HAP-1 (cell line): ENCODE measurements around the gene CDC73.

ENCODE experiments used
- DNase-seq, 2 experiments: peaks; one replicate each; pipeline ENCODE4 v3.0.0-alpha.2; 2016 to 2020; ENCODE audit warnings: low spot score in 2 of 2
- H3K27me3 ChIP-seq: fragments of 250-450 bp; sonication (Bioruptor Pico); 2 replicates; pipeline ENCODE4 v1.5.1; 2020; ENCODE audit warnings: low read depth, mild to moderate bottlenecking, moderate library complexity
- H3K36me3 ChIP-seq: fragments of 250-450 bp; sonication (Bioruptor Pico); replicated peaks from 2 replicates; pipeline ENCODE4 v1.5.1; 2020; ENCODE audit warnings: mild to moderate bottlenecking
- H3K4me1 ChIP-seq: fragments of 250-450 bp; sonication (Bioruptor Pico); 2 replicates; pipeline ENCODE4 v1.5.1; 2020; ENCODE audit warnings: mild to moderate bottlenecking
- H3K4me3 ChIP-seq: fragments of 250-450 bp; sonication (Bioruptor Pico); 2 replicates; pipeline ENCODE4 v1.5.1; 2020; ENCODE audit warnings: mild to moderate bottlenecking, moderate library complexity
- H3K9me3 ChIP-seq: fragments of 250-450 bp; sonication (Bioruptor Pico); 2 replicates; pipeline ENCODE4 v1.5.1; 2020; ENCODE audit warnings: mild to moderate bottlenecking, moderate library complexity
- in situ Hi-C: fragments of 300-500 bp; cut with MboI; formaldehyde crosslinking; loops from 3 replicates; pipeline ENCODE4 v1.14.3; 2020; ENCODE audit warnings: low sequenced_read_pairs, inconsistent platforms, mixed read lengths

Gene CDC73

GRCh38 chr1:193121616-193122593, at the start of gene CDC73:
TSS of gene CDC73 (plus strand) at chr1:193122031. CDS start at chr1:193122201, 170 bp downstream.
- H3K9me3 ChIP-seq: no peaks in the 10 kb centered on the region
- no peaks in the 10 kb centered on the region; the same call in 1 of the 2 replicates for H3K27me3 ChIP-seq
- H3K36me3 ChIP-seq: peaks cover 3% of the 10 kb centered on the region
- peak within 1 kb of the TSS; percentile 82 for H3K4me3 ChIP-seq
- DNase-seq: peak; percentile 94 to 98
- H3K4me1 ChIP-seq: peaks cover 13% of the 10 kb centered on the region
- in situ Hi-C loops: no loop called here

DNA sequence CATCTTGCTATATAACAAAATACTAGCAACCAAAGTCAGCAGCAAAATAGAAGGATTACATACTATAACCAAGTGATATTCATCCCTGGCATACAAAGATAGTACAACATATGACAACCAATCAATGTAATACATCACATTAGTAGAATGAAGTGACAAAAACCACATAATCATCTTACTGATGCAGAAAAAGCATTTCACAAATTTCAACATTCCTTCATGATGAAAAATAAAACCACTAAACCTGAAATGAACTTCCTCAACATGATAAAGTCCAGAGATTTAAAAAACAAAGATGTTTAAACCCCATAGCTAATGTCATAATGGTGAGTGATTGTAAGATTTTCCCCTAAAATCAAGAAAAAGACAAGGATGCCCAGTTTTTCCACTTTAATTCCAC, 43.8 kb upstream of the CDC73 start:
- Histone ChIP-seq H3K4me1 (no peaks in the 10 kb centered on the region), H3K9me3 (no peaks in the 10 kb centered on the region), H3K27me3 (no peaks in the 10 kb centered on the region), H3K4me3 (no peak overlapping the region), H3K36me3 (peaks cover 48% of the 10 kb centered on the region)
- in situ Hi-C loops: no loop called here
- DNase-seq: no peak

- Histone ChIP-seq H3K36me3 (peaks cover 60% of the 10 kb centered on the region), H3K27me3 (no peaks in the 10 kb centered on the region), H3K9me3 (no peaks in the 10 kb centered on the region), H3K4me3 (no peak overlapping the region), H3K4me1 (no peaks in the 10 kb centered on the region)
- in situ Hi-C loops: no loop called here
- no peak for DNase-seq
Observed at GRCh38 chr1:193079187-193079586, 42.6 kb upstream of the CDC73 start.

- Histone ChIP-seq H3K27me3 (no peaks in the 10 kb centered on the region), H3K4me3 (no peak overlapping the region), H3K36me3 (peaks cover 49% of the 10 kb centered on the region), H3K9me3 (no peaks in the 10 kb centered on the region), H3K4me1 (no peaks in the 10 kb centered on the region)
- DNase-seq: no peak
- in situ Hi-C loops: no loop called here
Observed at GRCh38 chr1:193083365-193084088, 38.3 kb upstream of the CDC73 start.

- H3K36me3 ChIP-seq: peaks cover 39% of the 10 kb centered on the region
- DNase-seq: no peak
- H3K27me3 ChIP-seq: no peaks in the 10 kb centered on the region
- in situ Hi-C loops: no loop called here
- no peaks in the 10 kb centered on the region for H3K9me3 ChIP-seq
- H3K4me3 ChIP-seq: no peak overlapping the region
- no peaks in the 10 kb centered on the region for H3K4me1 ChIP-seq
Observed at GRCh38 chr1:193085263-193085662, 36.6 kb upstream of the CDC73 start.

GRCh38 chr1:193086342-193086741, 35.5 kb upstream of the CDC73 start:
- no peaks in the 10 kb centered on the region for H3K27me3 ChIP-seq
- no peaks in the 10 kb centered on the region for H3K9me3 ChIP-seq
- H3K4me3 ChIP-seq: no peak overlapping the region
- no peaks in the 10 kb centered on the region for H3K4me1 ChIP-seq
- peaks cover 38% of the 10 kb centered on the region for H3K36me3 ChIP-seq
- DNase-seq: no peak
- in situ Hi-C loops: no loop called here

- in situ Hi-C loops: no loop called here
- no peaks in the 10 kb centered on the region for H3K4me1 ChIP-seq
- peaks cover 29% of the 10 kb centered on the region for H3K36me3 ChIP-seq
- H3K9me3 ChIP-seq: no peaks in the 10 kb centered on the region
- no peaks in the 10 kb centered on the region for H3K27me3 ChIP-seq
- H3K4me3 ChIP-seq: no peak overlapping the region
- no peak for DNase-seq
Observed at GRCh38 chr1:193087893-193088292, 33.9 kb upstream of the CDC73 start.

DNA sequence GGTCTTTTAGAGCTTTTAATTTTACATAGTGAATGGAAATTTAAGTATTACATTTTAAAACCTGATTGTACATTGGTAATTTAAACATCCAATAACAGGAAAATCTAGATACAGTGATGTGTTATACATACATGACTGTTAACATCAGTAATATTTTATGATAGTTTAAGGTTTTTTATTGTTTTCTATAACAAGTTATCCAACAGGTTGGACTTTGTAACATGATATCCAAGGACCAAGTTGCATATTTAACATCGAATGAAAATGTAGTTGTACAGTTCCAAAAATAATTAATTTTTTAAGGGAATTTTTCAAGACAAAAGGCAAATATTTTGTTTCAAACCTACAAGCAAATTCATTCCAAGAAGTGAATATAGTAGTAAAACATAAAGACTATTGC, 31.0 kb upstream of the CDC73 start:
- no peak overlapping the region for H3K4me3 ChIP-seq
- in situ Hi-C loops: no loop called here
- H3K36me3 ChIP-seq: peaks cover 6% of the 10 kb centered on the region
- no peak for DNase-seq
- H3K27me3 ChIP-seq: no peaks in the 10 kb centered on the region
- H3K4me1 ChIP-seq: peaks cover 4% of the 10 kb centered on the region; the same call in 1 of the 2 replicates
- H3K9me3 ChIP-seq: no peaks in the 10 kb centered on the region

DNA sequence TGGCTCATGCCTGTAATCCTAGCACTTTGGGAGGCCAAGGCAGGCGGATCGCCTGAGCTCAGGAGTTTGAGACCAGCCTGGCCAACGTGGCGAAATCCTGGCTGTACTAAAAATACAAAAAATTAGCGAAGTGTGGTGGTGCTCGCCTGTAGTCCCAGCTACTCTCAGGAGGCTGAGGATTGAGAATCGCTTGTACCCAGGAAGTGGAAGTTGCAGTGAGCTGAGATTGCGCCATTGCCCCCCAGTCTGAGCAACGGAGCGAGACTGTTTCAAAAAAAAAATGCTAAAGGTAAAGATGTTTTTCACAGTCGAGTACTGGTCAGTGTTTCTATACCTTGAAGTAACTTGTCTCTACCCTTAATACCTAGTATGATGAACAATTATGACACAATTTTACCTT, 27.7 kb upstream of the CDC73 start:
- Histone ChIP-seq H3K4me1 (peaks cover 16% of the 10 kb centered on the region), H3K27me3 (no peaks in the 10 kb centered on the region), H3K4me3 (no peak overlapping the region), H3K9me3 (no peaks in the 10 kb centered on the region), H3K36me3 (peaks cover 2% of the 10 kb centered on the region)
- DNase-seq: no peak
- in situ Hi-C loops: no loop called here

- no peaks in the 10 kb centered on the region for H3K36me3 ChIP-seq
Observed at GRCh38 chr1:193102662-193103061, 19.2 kb upstream of the CDC73 start.

GRCh38 chr1:193103759-193104501, 17.9 kb upstream of the CDC73 start:
- Histone ChIP-seq H3K4me1 (peaks cover 9% of the 10 kb centered on the region), H3K27me3 (no peaks in the 10 kb centered on the region), H3K4me3 (peak overlapping the region; percentile 61), H3K36me3 (no peaks in the 10 kb centered on the region), H3K9me3 (no peaks in the 10 kb centered on the region)
- in situ Hi-C loops: no loop called here
- DNase-seq: no peak

More at GRCh38 chr1:193102662-193103061, 19.2 kb upstream of the CDC73 start:
- no peak for DNase-seq
- H3K4me1 ChIP-seq: peaks cover 9% of the 10 kb centered on the region
- no peaks in the 10 kb centered on the region for H3K9me3 ChIP-seq
- no peak overlapping the region for H3K4me3 ChIP-seq
- H3K27me3 ChIP-seq: no peaks in the 10 kb centered on the region
- in situ Hi-C loops: no loop called here

DNA sequence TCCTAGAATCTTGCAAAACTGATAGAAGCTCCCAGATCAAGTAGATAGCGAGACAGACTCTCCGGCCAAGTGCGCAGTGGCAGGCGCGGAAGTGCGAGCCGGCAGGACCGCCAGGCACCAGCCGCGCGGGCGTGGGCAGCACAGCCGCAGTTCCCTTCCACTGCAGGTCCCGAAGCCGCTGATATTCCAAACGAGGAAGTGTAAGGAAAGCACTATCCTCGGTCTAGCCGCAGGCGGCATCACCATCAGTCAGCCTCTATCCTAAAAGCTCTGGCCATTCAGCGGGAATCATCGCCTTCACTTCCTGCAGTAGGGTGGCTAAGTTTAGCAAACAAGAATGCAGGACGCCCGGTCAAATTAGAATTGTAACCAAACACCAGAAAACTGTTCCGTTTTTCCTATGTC, 17.3 kb upstream of the CDC73 start:
- Histone ChIP-seq H3K4me3 (peak overlapping the region; percentile 61), H3K36me3 (no peaks in the 10 kb centered on the region), H3K9me3 (no peaks in the 10 kb centered on the region), H3K27me3 (no peaks in the 10 kb centered on the region), H3K4me1 (peaks cover 9% of the 10 kb centered on the region)
- peak; percentile 46 to 65 for DNase-seq
- in situ Hi-C loops: no loop called here

DNA sequence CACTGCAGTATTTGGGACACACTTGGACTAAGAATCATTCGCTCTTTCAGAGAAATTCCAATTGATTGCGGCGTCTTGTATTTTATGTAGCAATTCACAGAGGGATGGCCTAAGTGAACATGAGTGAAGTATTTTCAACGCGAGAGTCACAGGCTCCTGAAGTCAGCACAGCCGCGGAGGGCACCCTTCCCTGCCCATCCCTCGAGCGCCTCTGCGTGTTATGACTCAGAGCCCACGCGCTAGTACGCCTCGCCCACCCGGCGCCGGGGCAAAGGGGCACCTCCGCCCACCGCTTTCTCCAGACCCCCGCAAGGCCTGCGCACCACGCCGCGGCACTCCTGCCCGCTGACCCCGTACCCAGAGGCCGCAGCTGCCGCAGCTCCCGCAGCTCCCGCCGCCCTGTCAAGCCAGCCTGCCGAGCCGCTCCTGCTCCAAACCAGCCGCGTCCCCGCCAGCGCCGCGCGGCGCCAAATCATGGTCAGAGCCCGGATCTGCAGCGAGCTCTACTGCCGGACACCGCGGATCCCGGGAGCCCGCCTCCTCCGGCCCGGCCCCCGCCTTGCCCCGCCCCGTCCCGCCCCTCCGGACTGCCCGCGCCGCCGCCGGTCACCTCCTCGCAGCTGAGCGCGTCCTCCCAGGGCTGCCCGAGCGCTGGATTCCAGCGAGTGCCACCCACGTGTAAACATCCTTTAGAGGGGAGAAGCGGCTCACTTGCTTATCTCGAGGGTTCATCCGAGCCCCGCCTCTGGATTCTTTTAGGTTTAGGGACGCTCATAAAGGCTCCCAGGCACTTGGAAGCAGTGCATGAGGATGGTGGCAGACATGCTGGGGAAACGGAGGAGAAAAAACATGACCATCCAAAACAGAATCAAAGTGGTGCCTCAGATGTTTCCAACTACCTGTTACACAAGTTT, 16.7 kb upstream of the CDC73 start, which contains the start of gene GLRX2:
TSS of gene GLRX2 (minus strand) at position 508 of the 914 bp plus-strand sequence. CDS start at position 476, 32 bp downstream.
- Histone ChIP-seq H3K27me3 (no peaks in the 10 kb centered on the region), H3K36me3 (no peaks in the 10 kb centered on the region), H3K9me3 (no peaks in the 10 kb centered on the region), H3K4me1 (peaks cover 9% of the 10 kb centered on the region), H3K4me3 (peak within 1 kb of the TSS; percentile 61)
- DNase-seq: peak; percentile 77 to 89
- in situ Hi-C loops: no loop called here
